PC-9 (cell line): ENCODE measurements around the gene ATF6.

ENCODE experiments used
- CTCF ChIP-seq: fragments of 200-600 bp; sonication (generic); conservative IDR thresholded peaks from 2 replicates; pipeline ENCODE4 v1.6.1; 2017; ENCODE audit warnings: mixed run types, antibody characterized with exemption, mild to moderate bottlenecking, moderate library complexity
- EZH2 ChIP-seq: fragments of 200-600 bp; sonication (generic); IDR thresholded peaks from 2 replicates; pipeline ENCODE4 v1.8.0; 2017; ENCODE audit warnings: antibody characterized with exemption, low read depth

GRCh38 chr1:161970633-161971032, 204.5 kb downstream of the ATF6 start:
- TF ChIP-seq CTCF (no peak), EZH2 (no peak)
